Measurements from ENCODE around the gene BRD1.
"Not testable (repeated sequence)": the region's sequence is repeated elsewhere in the genome, so short reads cannot be mapped to it uniquely, and the experiment has no call there.

BRD1 gene

GRCh38 chr22:49853981-49854831, 26.5 kb upstream of the BRD1 start:
- peak; percentile 60 for DNase-seq (ENCODE audit: low read depth, low spot score)

DNA sequence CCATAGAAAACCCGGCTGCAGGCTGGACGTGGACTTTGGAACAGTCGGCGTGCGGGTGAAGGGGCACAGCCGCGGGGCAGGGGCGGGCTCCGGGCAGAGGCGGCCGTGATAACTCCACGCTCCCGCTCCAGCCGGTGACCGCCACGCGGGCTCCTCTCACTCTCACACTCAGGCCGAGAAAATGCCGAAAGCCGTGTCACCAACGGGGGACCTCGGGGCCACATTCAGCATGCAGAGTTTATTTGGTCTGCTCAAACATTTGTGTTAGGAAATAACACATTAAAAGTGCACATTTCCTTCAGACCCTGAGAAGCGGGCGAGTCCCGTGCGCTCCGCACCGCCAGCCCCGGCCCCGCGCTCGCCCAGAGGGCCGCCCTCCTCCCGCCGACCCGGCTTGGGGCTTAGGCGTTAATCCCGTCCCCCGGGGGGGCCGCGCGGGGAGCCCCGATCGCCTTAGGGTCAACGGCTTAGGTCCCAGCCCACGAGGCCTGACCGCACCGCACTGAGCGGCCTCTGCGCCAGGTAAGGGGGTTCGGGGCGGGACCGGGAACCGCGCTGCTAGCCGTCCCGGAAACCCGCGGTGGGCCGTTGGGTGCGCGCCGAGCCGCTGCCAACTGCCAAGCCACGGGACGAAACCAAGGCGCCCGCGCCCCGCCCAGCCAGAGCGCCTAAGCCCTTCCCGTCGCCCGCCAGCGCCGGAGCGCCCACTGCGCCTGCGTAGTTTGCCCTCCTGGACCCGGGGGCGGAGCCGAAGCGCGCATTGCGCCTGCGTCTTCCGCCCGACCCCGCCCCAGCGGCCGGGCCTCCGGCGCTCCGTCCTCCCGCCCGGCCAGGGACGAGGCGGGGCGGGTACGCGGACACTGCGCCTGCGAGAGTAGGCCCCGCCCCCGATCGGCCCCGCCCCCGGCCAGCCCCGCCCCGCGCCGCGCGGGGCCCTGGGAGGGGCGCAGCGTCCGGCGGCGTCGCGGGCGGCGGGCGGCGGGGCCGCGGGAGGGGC, 25.5 kb upstream of the BRD1 start, which contains the start of gene ZBED4:
Gene ZBED4 (plus strand): TSS at position 947 of the 997 bp plus-strand sequence. CDS start 29,819 bp downstream, outside the sequence.
- DNase-seq (ENCODE audit: low read depth, low spot score) = peak; percentile 100

DNA sequence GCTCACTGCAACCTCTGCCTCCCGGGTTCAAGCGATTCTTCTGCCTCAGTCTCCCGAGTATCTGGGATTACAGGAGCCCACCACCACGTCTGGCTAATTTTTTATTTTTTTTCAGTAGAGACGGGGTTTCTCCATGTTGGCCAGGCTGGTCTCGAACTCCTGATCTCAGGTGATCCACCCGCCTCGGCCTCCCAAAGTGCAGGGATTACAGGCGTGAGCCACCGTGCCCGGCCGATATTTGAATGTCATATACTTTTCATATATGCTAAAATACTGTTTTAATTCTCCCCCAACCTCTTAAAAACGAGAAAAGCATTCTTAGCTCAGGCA, 24.9 kb upstream of the BRD1 start:
- DNase-seq (ENCODE audit: low read depth, low spot score) = not testable (repeated sequence)

- no peak for DNase-seq (ENCODE audit: low read depth, low spot score)
Observed at GRCh38 chr22:49850959-49851802, 23.5 kb upstream of the BRD1 start.

DNA sequence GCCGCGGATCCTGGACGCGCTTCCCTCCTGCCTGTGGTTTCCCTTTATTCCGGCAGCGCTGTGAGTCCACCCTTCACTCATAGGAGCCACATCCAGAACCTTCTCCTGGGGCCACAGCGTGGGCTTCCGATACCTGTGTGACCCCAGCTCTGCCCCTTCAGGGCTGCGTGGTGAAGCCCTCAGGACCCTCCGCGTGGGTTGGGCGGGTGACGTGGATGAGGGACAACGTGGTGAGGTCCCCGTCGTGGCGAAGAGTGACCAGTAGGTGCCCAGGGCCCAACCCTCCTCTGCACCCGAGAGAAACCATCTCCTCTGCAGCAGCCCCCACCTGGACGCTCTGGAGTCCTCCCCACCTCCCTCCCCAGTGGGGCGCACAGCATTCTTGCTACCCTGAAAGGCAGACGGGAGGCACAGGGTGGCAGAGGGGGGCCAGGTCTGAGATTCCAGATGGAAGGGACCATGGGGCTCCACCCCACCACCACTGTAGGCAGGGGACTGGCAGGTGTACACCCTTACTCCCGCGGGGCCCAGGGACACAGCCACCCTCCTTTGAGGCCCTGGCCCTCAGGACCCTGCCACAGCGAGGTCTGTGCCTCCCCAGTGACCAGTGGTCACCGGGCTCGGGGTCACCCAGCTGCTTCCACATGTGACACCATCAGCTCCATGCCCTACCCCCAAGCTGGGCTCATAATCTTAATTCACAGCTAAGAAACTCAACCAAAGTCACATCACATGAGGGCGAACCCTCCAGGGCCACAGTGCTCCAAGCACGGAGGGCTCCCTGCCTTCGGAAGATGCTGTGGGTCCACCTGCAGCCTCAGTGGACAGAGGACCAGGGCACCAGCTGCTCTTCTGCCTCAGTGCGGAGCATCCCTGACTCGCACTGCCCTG, 22.6 kb upstream of the BRD1 start:
- no peak for DNase-seq (ENCODE audit: low read depth, low spot score)

GRCh38 chr22:49849161-49850020, 21.7 kb upstream of the BRD1 start:
- DNase-seq (ENCODE audit: low read depth, low spot score) = no peak

DNA sequence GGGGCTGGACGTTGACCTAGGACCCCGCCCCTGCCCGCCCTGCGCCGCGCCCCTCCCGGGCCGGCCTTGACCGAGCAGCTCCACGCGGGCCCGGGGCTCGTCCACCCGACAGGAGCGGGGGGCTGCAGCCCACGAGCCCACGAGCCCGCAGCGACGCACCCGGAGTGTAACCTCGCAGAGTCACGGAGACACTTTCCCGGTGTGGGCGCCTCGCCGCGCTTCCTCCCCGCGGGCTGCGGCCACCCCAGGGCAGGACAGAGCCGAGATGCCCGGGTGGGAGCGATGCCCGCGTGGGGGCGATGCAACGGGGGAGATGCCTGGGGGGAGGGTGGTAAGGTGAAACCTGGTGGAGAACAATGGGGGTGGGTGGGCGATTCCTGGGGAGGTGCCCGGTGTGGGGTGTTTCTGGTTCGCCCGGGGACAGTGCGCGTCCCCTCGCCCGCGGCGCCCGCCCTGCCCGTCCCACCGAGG, 21.1 kb upstream of the BRD1 start:
- DNase-seq (ENCODE audit: low read depth, low spot score) = peak; percentile 15

- DNase-seq (ENCODE audit: low read depth, low spot score) = peak; percentile 27
Observed at GRCh38 chr22:49847751-49848689, 20.3 kb upstream of the BRD1 start.

DNA sequence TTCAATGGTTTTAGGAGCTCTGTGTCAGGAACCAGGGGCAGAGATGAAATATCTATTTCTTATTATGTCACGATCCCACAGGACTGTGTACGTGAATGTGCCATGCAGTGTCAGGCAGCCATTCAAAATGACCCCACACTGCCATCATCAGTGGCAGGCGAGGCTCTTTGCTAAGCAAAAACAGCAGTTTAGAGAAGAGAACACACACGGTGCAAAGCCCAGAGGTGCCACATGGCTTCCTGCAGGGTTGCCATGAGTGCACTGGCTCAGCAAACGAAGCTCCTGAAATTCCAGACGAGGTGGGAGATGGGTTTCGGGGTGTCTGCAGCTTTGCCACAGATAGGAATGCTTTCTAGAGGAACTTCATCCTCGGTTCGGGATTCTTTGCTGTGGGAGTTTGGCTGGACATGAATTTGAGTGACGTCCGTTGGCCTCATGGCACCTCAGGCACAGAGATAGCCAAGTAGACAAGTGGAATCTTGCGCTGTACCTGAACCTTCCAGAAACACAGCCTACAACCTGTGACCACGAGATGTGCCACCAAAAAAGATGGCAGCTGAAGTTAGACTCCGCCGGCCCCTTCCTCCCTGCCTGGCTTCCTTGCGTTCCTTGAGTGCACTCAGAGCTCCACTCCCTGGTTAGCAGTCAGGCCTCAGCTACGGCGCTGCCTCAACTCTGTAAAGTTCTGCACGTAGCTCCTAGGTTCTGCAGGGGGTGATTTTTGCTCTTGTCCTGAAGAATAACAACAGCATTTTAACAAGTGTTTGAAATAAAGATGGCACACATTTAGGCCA, 18.2 kb upstream of the BRD1 start:
- DNase-seq (ENCODE audit: low read depth, low spot score) = no peak

- no peak for DNase-seq (ENCODE audit: low read depth, low spot score)
Observed at GRCh38 chr22:49845241-49845640, 17.6 kb upstream of the BRD1 start.

- no peak for DNase-seq (ENCODE audit: low read depth, low spot score)
Observed at GRCh38 chr22:49838771-49839717, 11.4 kb upstream of the BRD1 start.

DNA sequence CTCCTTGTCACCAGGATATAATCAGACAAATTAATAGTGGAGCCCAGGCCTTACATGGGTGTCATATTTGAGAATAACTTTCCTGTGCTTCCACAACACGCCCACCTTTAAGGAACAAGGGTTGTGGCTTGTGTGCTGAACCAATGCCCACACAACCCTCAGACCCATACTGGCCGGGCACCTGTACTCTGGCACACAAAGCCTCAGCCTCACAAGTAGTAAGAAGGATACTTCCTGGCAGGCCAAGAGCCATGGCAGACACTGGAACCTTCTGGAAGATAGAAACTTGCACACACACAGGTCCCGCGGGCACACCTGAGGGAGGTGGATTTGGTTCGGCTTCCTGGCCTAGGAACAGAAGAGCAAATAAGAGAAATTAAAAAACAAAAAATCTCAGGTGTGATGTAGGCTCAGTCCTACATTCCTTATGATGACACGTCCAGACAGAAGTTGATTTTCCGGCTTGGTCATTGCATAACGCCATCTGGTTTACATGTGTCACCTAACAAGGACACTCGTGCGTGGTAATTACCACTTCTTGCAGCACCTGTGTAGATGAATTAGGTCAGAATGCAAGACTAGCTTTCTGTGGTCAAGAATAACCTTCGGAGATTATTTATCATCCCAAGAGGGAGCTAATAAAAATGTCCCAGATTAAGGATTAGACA, 5.8 kb upstream of the BRD1 start:
- no peak for DNase-seq (ENCODE audit: low read depth, low spot score)

DNA sequence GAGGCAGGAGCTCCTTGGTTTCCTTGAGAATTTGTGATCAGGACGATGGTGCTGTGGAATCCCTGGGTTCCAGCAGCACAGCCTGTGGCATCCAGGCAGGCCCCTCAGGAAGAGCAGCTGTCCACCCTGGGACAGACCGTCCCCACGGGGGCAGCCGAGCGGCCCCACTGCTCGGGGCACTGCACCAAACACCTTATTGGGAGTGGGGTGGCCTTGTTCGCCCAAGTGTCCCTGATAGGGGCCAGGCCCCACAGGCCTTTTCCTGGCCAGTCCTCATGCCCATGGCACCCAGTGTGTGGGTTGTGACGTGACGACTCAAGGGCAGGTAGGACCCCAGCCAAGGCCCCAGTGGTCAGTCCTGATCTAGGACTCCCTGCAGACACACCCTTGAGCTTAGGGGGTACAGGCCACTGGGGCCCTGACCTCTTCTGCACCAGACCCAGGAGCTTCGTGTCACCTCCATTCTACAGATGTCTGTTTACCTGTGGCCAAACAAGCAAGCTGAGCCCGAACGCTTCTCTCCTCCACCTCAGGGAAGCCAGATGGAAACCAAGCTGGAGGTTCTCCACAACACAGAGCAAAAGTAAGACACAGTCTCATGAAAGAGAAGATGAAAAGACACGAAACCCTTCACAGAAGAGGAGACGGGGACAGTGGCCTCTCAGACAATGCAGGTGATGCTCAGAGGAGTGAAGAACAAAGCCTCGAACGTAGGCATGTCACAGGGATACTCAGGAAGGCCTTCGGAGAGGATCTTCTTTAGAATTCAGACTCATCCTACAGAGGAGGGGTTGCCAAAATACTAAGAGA, 1.6 kb upstream of the BRD1 start:
- no peak for DNase-seq (ENCODE audit: low read depth, low spot score)

- DNase-seq (ENCODE audit: low read depth, low spot score) = no peak
Observed at GRCh38 chr22:49828599-49828965, 909 bp upstream of the BRD1 start.

DNA sequence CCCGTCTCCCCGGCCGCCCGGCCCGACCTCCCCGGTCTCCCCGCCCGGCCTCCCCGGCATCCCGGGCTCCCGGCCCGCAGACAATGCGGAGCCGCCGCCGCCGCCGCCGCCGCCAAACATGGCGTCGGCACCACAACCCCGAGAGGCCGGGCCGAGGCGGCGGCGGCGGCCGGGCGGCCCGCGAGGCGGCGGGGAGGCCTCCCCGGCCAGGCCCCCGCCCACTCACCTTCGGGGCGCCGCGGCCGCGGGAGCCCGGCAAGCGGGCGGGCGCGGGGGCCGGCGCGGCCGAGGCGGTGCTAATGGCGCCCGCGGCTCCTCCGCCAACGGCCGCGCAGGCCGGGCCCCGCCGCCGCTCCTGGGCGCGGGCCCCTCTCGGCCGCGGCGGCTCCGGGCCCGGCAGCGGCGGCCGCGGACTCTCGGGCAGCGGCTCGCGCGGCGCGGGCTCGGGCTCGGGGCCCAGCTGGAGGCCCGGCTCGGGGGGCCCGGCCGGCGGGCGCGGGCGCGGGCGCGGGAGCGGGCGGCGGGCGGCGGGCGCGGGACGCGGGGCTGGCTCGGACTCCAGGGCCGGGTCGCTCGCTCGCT, 311 bp downstream of the BRD1 start:
- peak; percentile 73 for DNase-seq (ENCODE audit: low read depth, low spot score)

All from astrocyte of the hippocampus (primary cell).